Measurements from ENCODE around the gene PRDX1.
"Not testable (repeated sequence)": the region's sequence is repeated elsewhere in the genome, so short reads cannot be mapped to it uniquely, and the experiment has no call there.

The PRDX1 gene

GRCh38 chr1:45535988-45536766 lies 14.5 kb upstream of the PRDX1 start:
- DNase-seq, result no peak

- no peak for DNase-seq
These were observed 10.2 kb upstream of the PRDX1 start for GRCh38 chr1:45531873-45532272.

- no peak for DNase-seq
These were observed 9.0 kb upstream of the PRDX1 start for GRCh38 chr1:45530632-45531135.

GRCh38 chr1:45526135-45526644 lies 4.5 kb upstream of the PRDX1 start:
- DNase-seq, result no peak

- DNase-seq, result not testable (repeated sequence)
These were observed 2.3 kb upstream of the PRDX1 start for GRCh38 chr1:45523975-45524374.

- DNase-seq, result not testable (repeated sequence)
These were observed 1.8 kb upstream of the PRDX1 start for GRCh38 chr1:45523516-45523915.

- DNase-seq, result no peak
These were observed 830 bp upstream of the PRDX1 start for GRCh38 chr1:45522324-45523104.

- DNase-seq, result not testable (repeated sequence)
These were observed 1.9 kb downstream of the PRDX1 start for GRCh38 chr1:45519774-45520173.

- no peak for DNase-seq
These were observed 2.8 kb downstream of the PRDX1 start for GRCh38 chr1:45518910-45519309.

GRCh38 chr1:45518366-45518765 lies 3.3 kb downstream of the PRDX1 start:
- DNase-seq, result not testable (repeated sequence)

- DNase-seq, result no peak
These were observed 5.2 kb downstream of the PRDX1 start for GRCh38 chr1:45516465-45516864.

- no peak for DNase-seq
These were observed 5.6 kb downstream of the PRDX1 start for GRCh38 chr1:45516036-45516435.

GRCh38 chr1:45513532-45514260 lies 8.0 kb downstream of the PRDX1 start:
- not testable (repeated sequence) for DNase-seq

GRCh38 chr1:45512641-45513054 lies 9.0 kb downstream of the PRDX1 start:
- DNase-seq, result peak; percentile 60 to 81

GRCh38 chr1:45510972-45511527 lies 10.6 kb downstream of the PRDX1 start:
- DNase-seq, result no peak

- no peak for DNase-seq
These were observed 11.4 kb downstream of the PRDX1 start for GRCh38 chr1:45510036-45510971.

GRCh38 chr1:45508295-45509151 lies 13.2 kb downstream of the PRDX1 start:
- DNase-seq, result no peak

GRCh38 chr1:45507893-45508292 lies 13.8 kb downstream of the PRDX1 start:
- DNase-seq, result no peak

GRCh38 chr1:45507195-45507594 lies 14.5 kb downstream of the PRDX1 start:
- no peak for DNase-seq

Data from AML-193 (cell line).